ENCODE results near the gene SARS2. TPM values are rescaled to one million over a fixed set of nuclear protein-coding genes. Genes with fewer than 3 reads are reported as not detected.
"Not testable (repeated sequence)": the region's sequence is repeated elsewhere in the genome, so short reads cannot be mapped to it uniquely, and the experiment has no call there.

Gene SARS2
- total RNA-seq, 1 donor from 2014 or later = 42.6 TPM

GRCh38 chr19:38958301-38958700 is 27.7 kb upstream of the SARS2 start:
- DNase-seq = no peak
- Mint-ChIP-seq H3K4me1 (peaks cover 10% of the 10 kb centered on the region), H3K27ac (no peak overlapping the region), H3K36me3 (ENCODE audit: low read depth) (no peaks in the 10 kb centered on the region), H3K4me3 (no peak overlapping the region), H3K9me3 (no peaks in the 10 kb centered on the region), H3K27me3 (peaks cover 3% of the 10 kb centered on the region)
- intact Hi-C loops (cut with micrococcal nuclease) = no loop called here

- no peak for DNase-seq
- intact Hi-C loops (cut with micrococcal nuclease) = no loop called here
- H3K9me3 Mint-ChIP-seq = no peaks in the 10 kb centered on the region
Observed at GRCh38 chr19:38956264-38956663, 25.7 kb upstream of the SARS2 start.

GRCh38 chr19:38953677-38954076 is 23.1 kb upstream of the SARS2 start:
- Mint-ChIP-seq H3K9me3 (no peaks in the 10 kb centered on the region), H3K27me3 (peaks cover 19% of the 10 kb centered on the region), H3K27ac (no peak overlapping the region), H3K36me3 (ENCODE audit: low read depth) (no peaks in the 10 kb centered on the region), H3K4me3 (no peak overlapping the region), H3K4me1 (peaks cover 17% of the 10 kb centered on the region)
- no peak for DNase-seq
- intact Hi-C loops (cut with micrococcal nuclease) = no loop called here

More at GRCh38 chr19:38956264-38956663, 25.7 kb upstream of the SARS2 start:
- peaks cover 12% of the 10 kb centered on the region for H3K4me1 Mint-ChIP-seq
- peaks cover 7% of the 10 kb centered on the region for H3K27me3 Mint-ChIP-seq
- H3K36me3 Mint-ChIP-seq (ENCODE audit: low read depth) = no peaks in the 10 kb centered on the region
- H3K27ac Mint-ChIP-seq = no peak overlapping the region
- H3K4me3 Mint-ChIP-seq = no peak overlapping the region

- no peak overlapping the region for H3K4me3 Mint-ChIP-seq
- H3K4me1 Mint-ChIP-seq = peaks cover 17% of the 10 kb centered on the region
- intact Hi-C loops (cut with micrococcal nuclease) = no loop called here
- DNase-seq = peak; percentile 86
- H3K27ac Mint-ChIP-seq = no peak overlapping the region
- peaks cover 20% of the 10 kb centered on the region for H3K27me3 Mint-ChIP-seq
- H3K36me3 Mint-ChIP-seq (ENCODE audit: low read depth) = no peaks in the 10 kb centered on the region
- H3K9me3 Mint-ChIP-seq = no peaks in the 10 kb centered on the region
Observed at GRCh38 chr19:38952395-38953165, 22.0 kb upstream of the SARS2 start.

- Mint-ChIP-seq H3K4me1 (peaks cover 17% of the 10 kb centered on the region), H3K27me3 (peaks cover 20% of the 10 kb centered on the region), H3K27ac (no peak overlapping the region), H3K4me3 (no peak overlapping the region), H3K36me3 (ENCODE audit: low read depth) (no peaks in the 10 kb centered on the region), H3K9me3 (no peaks in the 10 kb centered on the region)
- intact Hi-C loops (cut with micrococcal nuclease) = no loop called here
- no peak for DNase-seq
Observed at GRCh38 chr19:38951187-38951586, 20.6 kb upstream of the SARS2 start.

GRCh38 chr19:38949580-38950367 is 19.2 kb upstream of the SARS2 start:
- DNase-seq = peak; percentile 93
- Mint-ChIP-seq H3K4me1 (peaks cover 17% of the 10 kb centered on the region), H3K27me3 (peaks cover 20% of the 10 kb centered on the region), H3K9me3 (no peaks in the 10 kb centered on the region), H3K36me3 (ENCODE audit: low read depth) (no peaks in the 10 kb centered on the region), H3K4me3 (peak overlapping the region; percentile 68), H3K27ac (no peak overlapping the region)
- intact Hi-C loops (cut with micrococcal nuclease) = no loop called here

- no peaks in the 10 kb centered on the region for H3K9me3 Mint-ChIP-seq
- intact Hi-C loops (cut with micrococcal nuclease) = no loop called here
- H3K27me3 Mint-ChIP-seq = peaks cover 15% of the 10 kb centered on the region
- no peaks in the 10 kb centered on the region for H3K36me3 Mint-ChIP-seq (ENCODE audit: low read depth)
- DNase-seq = no peak
- peaks cover 9% of the 10 kb centered on the region for H3K4me1 Mint-ChIP-seq
- no peak overlapping the region for H3K4me3 Mint-ChIP-seq
- no peak overlapping the region for H3K27ac Mint-ChIP-seq
Observed at GRCh38 chr19:38946229-38947010, 15.9 kb upstream of the SARS2 start.

- Mint-ChIP-seq H3K27ac (no peak overlapping the region), H3K4me3 (no peak overlapping the region), H3K27me3 (peaks cover 16% of the 10 kb centered on the region), H3K4me1 (peaks cover 12% of the 10 kb centered on the region), H3K36me3 (ENCODE audit: low read depth) (no peaks in the 10 kb centered on the region), H3K9me3 (no peaks in the 10 kb centered on the region)
- intact Hi-C loops (cut with micrococcal nuclease) = no loop called here
- DNase-seq = no peak
Observed at GRCh38 chr19:38945562-38946228, 15.1 kb upstream of the SARS2 start.

GRCh38 chr19:38944981-38945506 is 14.5 kb upstream of the SARS2 start:
- intact Hi-C loops (cut with micrococcal nuclease) = no loop called here
- no peak overlapping the region for H3K27ac Mint-ChIP-seq
- no peaks in the 10 kb centered on the region for H3K9me3 Mint-ChIP-seq
- no peaks in the 10 kb centered on the region for H3K36me3 Mint-ChIP-seq (ENCODE audit: low read depth)
- no peak for DNase-seq
- no peak overlapping the region for H3K4me3 Mint-ChIP-seq
- peaks cover 10% of the 10 kb centered on the region for H3K4me1 Mint-ChIP-seq
- peaks cover 17% of the 10 kb centered on the region for H3K27me3 Mint-ChIP-seq

- DNase-seq = no peak
- intact Hi-C loops (cut with micrococcal nuclease) = no loop called here
- peaks cover 15% of the 10 kb centered on the region for H3K27me3 Mint-ChIP-seq
- peaks cover 9% of the 10 kb centered on the region for H3K4me1 Mint-ChIP-seq
- no peaks in the 10 kb centered on the region for H3K9me3 Mint-ChIP-seq
- no peaks in the 10 kb centered on the region for H3K36me3 Mint-ChIP-seq (ENCODE audit: low read depth)
- no peak overlapping the region for H3K27ac Mint-ChIP-seq
- no peak overlapping the region for H3K4me3 Mint-ChIP-seq
Observed at GRCh38 chr19:38942471-38943181, 12.1 kb upstream of the SARS2 start.

- Mint-ChIP-seq H3K9me3 (no peaks in the 10 kb centered on the region), H3K27ac (no peak overlapping the region), H3K27me3 (peaks cover 15% of the 10 kb centered on the region), H3K36me3 (ENCODE audit: low read depth) (no peaks in the 10 kb centered on the region), H3K4me1 (peaks cover 9% of the 10 kb centered on the region), H3K4me3 (no peak overlapping the region)
- intact Hi-C loops (cut with micrococcal nuclease) = no loop called here
- no peak for DNase-seq
Observed at GRCh38 chr19:38941979-38942378, 11.4 kb upstream of the SARS2 start.

- H3K27me3 Mint-ChIP-seq = peaks cover 15% of the 10 kb centered on the region
- H3K9me3 Mint-ChIP-seq; H3K4me3 Mint-ChIP-seq; H3K27ac Mint-ChIP-seq; intact Hi-C loops (cut with micrococcal nuclease); H3K36me3 Mint-ChIP-seq (ENCODE audit: low read depth); H3K4me1 Mint-ChIP-seq; DNase-seq: not testable (repeated sequence)
Observed at GRCh38 chr19:38941466-38941865, 10.9 kb upstream of the SARS2 start.

GRCh38 chr19:38939957-38940356 is 9.4 kb upstream of the SARS2 start:
- Mint-ChIP-seq H3K36me3 (ENCODE audit: low read depth) (peaks cover 12% of the 10 kb centered on the region), H3K27me3 (peaks cover 15% of the 10 kb centered on the region), H3K9me3 (peaks cover 3% of the 10 kb centered on the region), H3K4me1 (peaks cover 9% of the 10 kb centered on the region), H3K4me3 (no peak overlapping the region), H3K27ac (no peak overlapping the region)
- intact Hi-C loops (cut with micrococcal nuclease) = no loop called here
- no peak for DNase-seq
